ENCODE data around the gene POLR2J.
"Not testable (repeated sequence)": the region's sequence is repeated elsewhere in the genome, so short reads cannot be mapped to it uniquely, and the experiment has no call there.

Gene POLR2J

DNA sequence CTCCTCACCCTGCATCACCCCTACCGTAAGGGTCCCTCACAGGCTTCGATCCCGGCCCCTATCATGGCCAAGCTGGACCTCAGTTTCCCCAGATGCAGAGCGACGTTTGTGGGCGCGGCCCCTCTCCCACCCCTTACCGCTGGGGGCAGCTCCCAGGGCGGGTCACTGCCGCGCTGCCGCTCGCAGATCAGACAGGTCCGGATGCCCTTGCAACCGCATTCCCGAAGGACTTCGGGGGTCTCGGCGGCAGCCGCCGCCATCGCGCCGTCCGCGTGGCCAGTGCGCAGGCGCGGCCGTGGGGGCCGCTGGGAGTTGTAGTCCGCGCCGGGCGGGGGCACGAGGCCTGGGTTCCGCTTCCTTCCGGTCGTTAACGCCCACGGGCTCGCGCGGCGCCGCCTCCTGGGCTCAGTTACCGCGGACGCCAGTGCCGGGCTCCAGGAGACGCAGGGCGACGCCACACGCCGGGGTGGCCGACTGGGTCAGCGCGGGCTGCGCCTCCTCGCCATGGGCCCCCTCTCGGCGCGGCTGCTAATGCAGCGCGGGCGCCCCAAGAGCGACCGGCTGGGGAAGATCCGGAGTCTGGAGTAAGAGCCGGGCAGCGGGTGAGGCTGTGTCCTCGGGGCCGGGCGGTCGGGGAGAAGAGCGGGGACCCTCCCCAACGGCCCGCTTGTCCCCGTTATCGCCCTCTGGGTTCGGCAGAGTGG lies 14.0 kb downstream of the POLR2J start, which contains the start of the genes ALKBH4 and LRWD1:
ALKBH4 (minus strand) TSS at position 287 of the 704 bp plus-strand sequence; CDS start at position 260, 27 bp downstream.
LRWD1 (plus strand) TSS at position 408 of the 704 bp plus-strand sequence; CDS start at position 505, 97 bp downstream.
- DNase-seq, result peak; percentile 92

- DNase-seq, result peak; percentile 18
Observed at GRCh38 chr7:102463841-102464576, 14.7 kb downstream of the POLR2J start.

DNA sequence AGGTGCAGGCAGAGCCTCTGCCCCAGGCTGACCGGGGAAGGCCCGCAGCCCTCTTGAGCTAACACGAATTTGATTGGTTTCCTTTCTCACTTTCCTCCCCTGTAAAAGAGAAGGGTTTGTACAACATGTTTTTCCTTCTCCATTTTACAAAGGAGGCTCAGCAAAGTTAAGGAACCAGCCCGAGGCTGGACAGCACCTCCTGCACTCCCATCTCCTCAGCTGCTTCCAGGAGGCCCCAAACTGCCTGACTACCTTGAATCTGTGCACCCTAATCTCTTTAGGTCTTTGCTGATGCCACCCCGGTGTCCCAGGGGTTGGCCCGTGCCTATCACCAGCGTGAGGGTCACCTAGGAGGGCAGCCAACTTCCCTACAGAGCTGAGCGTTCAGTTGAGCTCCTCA lies 18.3 kb downstream of the POLR2J start:
- no peak for DNase-seq

- DNase-seq, result no peak
Observed at GRCh38 chr7:102459221-102459844, 19.4 kb downstream of the POLR2J start.

DNA sequence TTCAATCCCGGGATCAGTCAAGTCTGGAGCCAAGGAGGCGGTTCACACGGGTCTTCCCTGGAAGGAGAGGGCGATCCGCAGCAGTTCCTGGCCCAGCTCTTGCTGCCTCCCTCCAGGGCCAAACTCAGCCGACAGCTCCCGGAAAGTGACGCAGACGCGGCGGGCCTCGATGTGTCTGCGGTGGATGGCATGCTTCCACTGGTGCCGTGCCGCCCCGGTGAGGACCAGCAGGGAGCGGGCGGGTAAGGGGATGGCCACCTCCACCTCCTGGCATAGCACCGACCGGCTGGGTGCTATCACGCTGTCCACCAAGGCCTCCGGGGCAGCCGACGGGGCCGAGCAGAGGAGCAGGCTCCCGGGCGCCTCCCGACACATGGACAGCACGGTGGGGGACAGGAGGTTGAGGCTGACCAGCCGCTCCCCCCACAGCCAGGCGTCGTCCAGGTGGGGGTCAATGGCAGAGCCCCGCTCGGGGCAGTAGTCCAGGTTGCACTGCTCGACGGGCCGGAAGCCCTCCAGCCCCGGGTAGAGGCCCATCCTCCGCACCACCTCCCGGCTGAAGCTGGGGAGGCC lies 21.3 kb downstream of the POLR2J start:
- DNase-seq, result no peak

DNA sequence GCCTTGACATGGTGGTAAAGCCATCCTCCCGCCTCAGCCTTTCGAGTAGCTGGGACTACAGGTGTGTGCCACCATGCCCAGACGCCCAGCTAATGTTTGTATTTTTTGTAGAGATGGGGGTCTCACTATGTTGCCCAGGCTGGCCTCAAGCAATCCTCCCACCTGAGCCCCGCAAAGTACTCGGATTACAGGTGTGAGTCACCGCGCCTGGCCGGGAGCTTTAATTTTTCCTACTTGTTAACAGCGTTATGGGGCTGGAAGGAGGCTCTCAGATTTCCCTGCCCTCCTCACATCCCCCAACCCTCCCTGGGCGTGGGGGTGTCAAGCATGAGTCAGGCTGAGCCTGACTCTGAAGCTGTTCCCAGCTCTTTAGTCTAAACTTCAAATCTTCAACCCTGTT lies 22.4 kb downstream of the POLR2J start:
- no peak for DNase-seq

- DNase-seq, result no peak
Observed at GRCh38 chr7:102455596-102455995, 23.1 kb downstream of the POLR2J start.

DNA sequence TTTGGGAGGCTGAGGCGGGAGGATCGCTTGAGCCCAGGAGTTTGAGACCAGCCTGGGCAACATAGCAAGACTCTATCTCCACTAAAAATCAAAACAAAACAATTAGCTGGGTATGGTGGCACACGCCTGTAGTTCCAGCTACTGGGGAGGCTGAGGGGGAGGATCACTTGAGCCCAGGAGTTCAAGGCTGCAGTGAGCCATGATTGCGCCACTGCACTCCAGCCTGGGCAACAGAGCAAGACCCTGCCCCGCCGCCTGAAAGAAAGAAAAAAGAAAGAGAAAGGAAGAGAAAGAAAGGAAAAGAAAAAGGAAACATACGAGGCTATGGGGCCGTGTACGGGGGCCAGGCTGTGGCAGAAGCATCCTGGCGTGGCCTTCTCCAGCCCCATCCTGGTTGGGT lies 23.8 kb downstream of the POLR2J start:
- DNase-seq, result not testable (repeated sequence)

DNA sequence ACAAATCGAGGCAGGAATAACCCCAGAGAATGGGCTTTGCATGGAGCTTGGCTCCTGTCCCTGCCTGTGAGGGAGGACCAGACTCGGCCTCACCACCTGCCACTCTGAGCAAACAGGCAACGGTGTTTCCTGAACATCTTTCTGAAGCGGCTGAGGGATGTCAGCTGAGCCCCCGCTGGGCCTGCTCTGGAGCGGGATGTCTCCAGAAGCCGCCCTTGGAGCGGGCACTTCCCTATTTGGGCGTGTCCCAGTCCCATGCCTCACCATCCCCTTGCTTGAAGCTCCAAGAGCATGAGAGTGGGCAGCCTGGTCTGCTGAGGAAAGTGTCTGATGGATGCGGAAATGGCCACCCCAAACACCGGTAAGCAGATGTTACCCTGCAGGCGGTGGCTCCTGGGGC lies 24.3 kb downstream of the POLR2J start:
- no peak for DNase-seq

DNA sequence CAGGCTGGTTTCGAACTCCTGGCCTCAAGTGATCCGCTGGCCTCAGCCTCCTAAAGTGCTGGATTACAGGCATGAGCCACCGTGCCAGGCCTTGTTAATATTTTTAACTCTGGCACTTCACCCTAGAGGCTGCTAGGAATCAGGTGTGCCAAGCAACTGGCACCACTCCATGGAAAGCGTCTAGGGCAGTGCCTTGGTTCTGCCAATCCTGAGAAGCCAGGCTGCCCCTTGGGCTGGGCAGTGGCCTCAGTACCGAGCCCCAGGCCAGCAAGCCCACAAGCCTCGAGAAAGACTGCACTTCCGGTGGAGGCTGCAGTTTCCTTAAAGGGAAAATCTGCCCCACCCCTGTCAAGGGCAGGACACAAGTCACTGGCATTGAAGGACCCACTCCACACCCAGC lies 25.4 kb downstream of the POLR2J start:
- no peak for DNase-seq

GRCh38 chr7:102452451-102452850 lies 26.3 kb downstream of the POLR2J start:
- no peak for DNase-seq

DNA sequence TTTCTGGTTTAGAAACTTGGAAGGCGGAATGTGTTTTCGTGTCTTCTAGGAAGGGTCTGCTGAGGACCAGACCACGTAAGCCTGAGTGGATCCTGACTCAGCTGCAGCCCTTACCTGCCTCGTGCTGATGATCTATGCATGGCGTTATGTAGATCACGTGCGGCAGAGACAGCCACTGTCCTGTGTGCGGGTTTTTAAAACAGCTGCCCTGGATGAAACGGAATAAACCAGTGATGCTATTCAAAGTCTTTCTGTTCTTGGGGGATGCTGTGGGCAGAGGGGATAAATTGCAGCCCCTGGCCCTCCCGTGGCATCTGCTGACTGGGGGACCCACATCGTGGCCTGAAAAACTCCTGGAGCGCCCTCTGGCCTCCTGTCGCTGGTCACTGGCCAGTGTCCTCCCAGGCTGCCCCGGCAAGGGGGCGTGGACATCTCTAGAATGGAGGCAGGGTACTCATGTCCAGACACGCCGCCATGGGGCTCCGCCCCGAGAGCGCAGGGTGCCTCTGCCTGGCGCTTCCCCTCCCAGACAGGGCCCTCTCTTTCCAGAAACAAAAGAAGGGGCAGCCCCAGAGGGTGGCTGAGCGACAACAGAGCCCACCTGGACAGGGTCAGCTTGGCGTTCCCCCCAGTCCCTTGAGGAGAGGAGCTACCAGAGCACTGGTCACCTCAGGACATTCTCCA lies 27.2 kb downstream of the POLR2J start:
- no peak for DNase-seq

- DNase-seq, result no peak
Observed at GRCh38 chr7:102450242-102450641, 28.5 kb downstream of the POLR2J start.

DNA sequence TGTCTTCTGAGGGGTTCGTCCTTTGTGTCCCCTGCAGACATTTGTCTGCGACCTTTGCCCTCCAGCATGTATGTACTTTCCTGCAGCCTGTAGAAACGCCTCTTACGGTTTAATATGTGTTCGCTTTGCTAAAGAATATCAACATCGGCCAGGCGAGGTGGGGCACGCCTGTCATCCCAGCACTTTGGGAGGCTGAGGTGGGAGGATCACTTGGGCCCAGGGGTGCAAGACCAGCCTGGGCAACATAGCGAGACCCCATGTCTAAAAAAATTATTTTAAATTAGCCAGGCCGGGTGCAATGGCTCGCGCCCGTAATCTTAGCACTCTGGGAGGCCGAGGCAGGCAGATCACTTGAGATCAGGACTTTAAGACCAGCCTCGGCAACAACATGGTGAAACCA lies 29.6 kb downstream of the POLR2J start:
- DNase-seq, result no peak

DNA sequence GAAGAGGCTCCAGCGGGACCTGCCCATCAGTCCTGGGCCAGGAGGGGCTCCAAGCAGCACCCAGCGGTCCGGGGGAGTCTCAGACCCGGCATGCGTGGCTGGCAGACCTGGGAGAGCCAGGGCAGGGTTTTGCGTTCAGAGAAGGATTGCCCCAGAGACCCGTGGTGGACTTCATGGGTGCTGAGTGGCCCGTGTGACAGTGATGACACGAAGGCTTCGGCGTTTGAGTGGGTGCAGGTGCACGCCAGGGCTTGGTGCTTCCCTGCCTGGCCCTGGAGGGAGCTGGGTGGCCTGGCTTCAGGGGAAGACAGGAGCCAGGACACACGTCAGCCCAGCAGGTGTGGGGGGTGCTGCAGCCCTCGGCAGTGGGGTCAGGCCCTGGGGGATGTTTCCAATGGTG lies 31.4 kb downstream of the POLR2J start:
- DNase-seq, result no peak

GRCh38 chr7:102446387-102447156 lies 32.1 kb downstream of the POLR2J start:
- no peak for DNase-seq

DNA sequence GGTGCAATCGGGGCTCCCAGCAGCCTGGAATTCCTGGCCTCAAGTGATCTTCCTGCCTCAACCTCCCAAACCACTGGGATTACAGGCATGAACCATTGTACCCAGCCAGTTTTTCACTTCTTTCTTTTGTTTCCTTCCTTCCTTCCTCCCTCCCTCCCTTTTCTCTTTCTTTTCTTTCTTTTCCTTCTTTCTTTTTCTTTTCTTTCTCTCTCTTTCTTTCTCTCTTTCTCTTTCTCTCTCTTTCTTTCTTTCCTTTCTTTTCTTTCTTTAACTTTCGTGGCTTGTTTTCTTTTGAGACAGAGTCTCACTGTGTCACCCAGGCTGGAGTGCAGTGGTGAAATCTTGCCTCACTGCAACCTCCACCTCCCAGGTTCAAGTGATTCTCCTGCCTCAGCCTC lies 33.0 kb downstream of the POLR2J start:
- no peak for DNase-seq

DNA sequence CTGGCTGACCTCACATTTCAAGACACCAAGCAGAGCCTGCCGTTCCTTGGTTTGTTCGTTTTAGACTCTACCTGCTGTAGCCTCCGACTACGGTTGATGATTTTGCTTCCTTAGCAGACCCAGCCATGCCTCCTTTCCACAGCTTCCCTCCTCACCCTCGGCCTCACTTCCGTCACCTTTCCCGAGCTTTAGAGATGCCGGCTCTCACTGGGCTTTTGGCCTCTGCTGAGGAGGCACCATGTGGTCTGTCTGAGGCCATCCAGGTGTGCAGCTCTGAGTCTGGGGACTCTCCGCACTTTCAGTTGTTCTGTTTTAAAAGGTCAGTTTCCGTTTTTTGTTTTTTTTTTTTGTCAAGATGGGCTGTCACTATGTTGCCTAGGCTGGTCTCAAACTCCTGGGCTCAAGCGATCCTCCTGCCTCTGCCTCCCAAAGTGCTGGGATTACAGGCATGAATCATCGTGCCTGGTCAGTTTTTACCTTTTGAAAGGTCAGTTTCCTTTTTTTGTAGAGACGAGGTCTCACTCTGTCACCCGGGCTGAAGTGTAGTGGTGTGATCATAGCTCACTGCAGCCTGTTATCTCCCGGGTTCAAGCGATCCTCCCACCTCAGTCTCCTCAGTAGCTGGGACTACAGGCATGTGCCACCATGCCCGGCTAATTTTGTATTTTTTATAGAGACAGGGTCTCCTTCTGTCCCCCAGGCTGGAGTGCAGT lies 33.6 kb downstream of the POLR2J start:
- DNase-seq, result no peak

GRCh38 chr7:102439963-102440795 lies 38.5 kb downstream of the POLR2J start:
- DNase-seq, result no peak

DNA sequence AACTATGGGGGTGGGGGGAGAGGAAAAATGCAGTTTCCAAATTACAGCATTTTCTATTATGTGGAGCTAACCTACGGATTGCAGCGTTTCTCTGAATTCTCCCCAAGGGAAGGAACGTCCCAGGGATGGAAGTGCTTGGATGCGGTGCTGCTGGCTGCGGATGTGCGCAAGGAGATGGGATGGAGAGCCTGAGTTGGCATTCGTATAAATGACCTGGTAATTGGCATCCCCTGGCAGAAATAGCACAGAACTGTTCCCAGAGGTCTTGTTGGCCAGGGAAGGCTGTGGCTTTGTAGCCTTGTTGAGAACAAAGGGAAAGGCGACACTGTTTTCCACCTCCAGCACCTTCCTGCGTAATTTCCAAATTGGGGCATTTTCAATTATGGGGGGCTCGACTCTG lies 42.6 kb downstream of the POLR2J start:
- DNase-seq, result no peak

Data from OCI-M1 (cell line).